Gastrocnemius medialis (tissue), 4 donors: ENCODE measurements around the gene GPRIN3.

ENCODE experiments used
- CTCF ChIP-seq, 5 experiments: fragments of 450-650 bp in 3 of 5; fragments of 200-600 bp in 2 of 5; sonication (generic) in 2 of 5; IDR thresholded peaks in 4 of 5; conservative IDR thresholded peaks in 1 of 5; 1 replicate in 4 of 5; 2 replicates in 1 of 5; pipeline ENCODE4 v1.5.1; 2016 to 2019; ENCODE audit warnings: antibody characterized with exemption in 5 of 5, mild to moderate bottlenecking in 3 of 5, moderate library complexity in 3 of 5
- POLR2A ChIP-seq, 2 donors: fragments of 450-650 bp; IDR thresholded peaks; one replicate each; pipeline ENCODE4 v1.6.1; 2017; ENCODE audit warnings: antibody characterized with exemption in 2 of 2, mild to moderate bottlenecking in 2 of 2, moderate library complexity in 2 of 2

GRCh38 chr4:89254847-89255246 lies 52.8 kb downstream of the GPRIN3 start:
- TF ChIP-seq CTCF (IDR thresholded peaks at IDR 0.05 in 4 of 5, conservative IDR thresholded peaks at IDR 0.05 in 1 of 5) (peak in 2 of 5 experiments; percentile 34 to 49), POLR2A (IDR thresholded peaks at IDR 0.05) (no peak)
